ENCODE results near the gene KIF26B.
A peak's percentile ranks its signal among the peaks of the same experiment; 100 is the strongest.

Gene KIF26B

GRCh38 chr1:245132771-245133170, 22.0 kb upstream of the KIF26B start:
- no peak for DNase-seq (ENCODE audit: low read depth in 2 of 2)

GRCh38 chr1:245133995-245134715, 20.6 kb upstream of the KIF26B start:
- DNase-seq (ENCODE audit: low read depth in 2 of 2), result no peak

GRCh38 chr1:245142171-245142798, 12.5 kb upstream of the KIF26B start:
- DNase-seq (ENCODE audit: low read depth in 2 of 2), result no peak

- no peak for DNase-seq (ENCODE audit: low read depth in 2 of 2)
Observed at GRCh38 chr1:245142976-245143375, 11.8 kb upstream of the KIF26B start.

GRCh38 chr1:245143849-245144248, 10.9 kb upstream of the KIF26B start:
- DNase-seq (ENCODE audit: low read depth in 2 of 2), result no peak

- DNase-seq (ENCODE audit: low read depth in 2 of 2), result no peak
Observed at GRCh38 chr1:245148069-245148468, 6.7 kb upstream of the KIF26B start.

- no peak for DNase-seq (ENCODE audit: low read depth in 2 of 2)
Observed at GRCh38 chr1:245148861-245149260, 5.9 kb upstream of the KIF26B start.

- DNase-seq (ENCODE audit: low read depth in 2 of 2), result peak; percentile 41 to 50
Observed at GRCh38 chr1:245153081-245153551, 1.7 kb upstream of the KIF26B start.

- no peak for DNase-seq (ENCODE audit: low read depth in 2 of 2)
Observed at GRCh38 chr1:245153552-245154428, 995 bp upstream of the KIF26B start.

- DNase-seq (ENCODE audit: low read depth in 2 of 2), result no peak
Observed at GRCh38 chr1:245155272-245156040, 671 bp downstream of the KIF26B start.

- peak; percentile 48 to 54 for DNase-seq (ENCODE audit: low read depth in 2 of 2)
Observed at GRCh38 chr1:245156041-245156735, 1.4 kb downstream of the KIF26B start.

- no peak for DNase-seq (ENCODE audit: low read depth in 2 of 2)
Observed at GRCh38 chr1:245156736-245157505, 2.1 kb downstream of the KIF26B start.

- no peak for DNase-seq (ENCODE audit: low read depth in 2 of 2)
Observed at GRCh38 chr1:245158913-245159312, 4.1 kb downstream of the KIF26B start.

- no peak for DNase-seq (ENCODE audit: low read depth in 2 of 2)
Observed at GRCh38 chr1:245160288-245160687, 5.5 kb downstream of the KIF26B start.

- no peak for DNase-seq (ENCODE audit: low read depth in 2 of 2)
Observed at GRCh38 chr1:245160741-245161400, 6.1 kb downstream of the KIF26B start.

- no peak for DNase-seq (ENCODE audit: low read depth in 2 of 2)
Observed at GRCh38 chr1:245161866-245162265, 7.1 kb downstream of the KIF26B start.

GRCh38 chr1:245166471-245166885, 11.7 kb downstream of the KIF26B start:
- no peak for DNase-seq (ENCODE audit: low read depth in 2 of 2)

- DNase-seq (ENCODE audit: low read depth in 2 of 2), result no peak
Observed at GRCh38 chr1:245168086-245168485, 13.3 kb downstream of the KIF26B start.

- no peak for DNase-seq (ENCODE audit: low read depth in 2 of 2)
Observed at GRCh38 chr1:245168906-245169305, 14.1 kb downstream of the KIF26B start.

- no peak for DNase-seq (ENCODE audit: low read depth in 2 of 2)
Observed at GRCh38 chr1:245169376-245169775, 14.6 kb downstream of the KIF26B start.

All from stimulated activated CD8-positive, alpha-beta memory T cell treated with anti-CD3 and anti-CD28 coated beads, Interleukin-15, amount 100 ng/mL, for 4 hours (primary cell).